Prostate gland (tissue), 2 donors: ENCODE results near the gene COLEC12. TPM values are rescaled to one million over a fixed set of nuclear protein-coding genes. Genes with fewer than 3 reads are reported as not detected.

Experiments
- DNase-seq: peaks from one replicate; pipeline ENCODE4 v3.0.0-alpha.2; 2019; ENCODE audit warnings: low spot score
- H3K27ac ChIP-seq, 2 donors: fragments of 200-600 bp; sonication (generic); 2 replicates each; pipeline ENCODE4 v1.5.1; 2017 to 2019
- H3K27me3 ChIP-seq: fragments of 200-600 bp; sonication (generic); replicated peaks from 2 replicates; pipeline ENCODE4 v1.5.1; 2019; ENCODE audit not compliant: insufficient read depth
- H3K36me3 ChIP-seq, 2 donors: fragments of 200-600 bp; sonication (generic); 1 replicate in 1 of 2; 2 replicates in 1 of 2; pipeline versions ENCODE4 v1.5.1 to v1.8.1; 2017 to 2019
- H3K4me1 ChIP-seq: fragments of 200-600 bp; sonication (generic); replicated peaks from 2 replicates; pipeline ENCODE4 v1.5.1; 2019
- H3K4me3 ChIP-seq, 2 donors: fragments of 200-600 bp; sonication (generic); 2 replicates each; pipeline ENCODE4 v1.5.1; 2017 to 2019
- H3K9me3 ChIP-seq: fragments of 200-600 bp; sonication (generic); 2 replicates; pipeline ENCODE4 v1.5.1; 2017
- POLR2A ChIP-seq: fragments of 450-650 bp; IDR thresholded peaks from one replicate; pipeline ENCODE4 v1.6.1; 2016; ENCODE audit warnings: antibody characterized with exemption, mild to moderate bottlenecking
- POLR2AphosphoS5 ChIP-seq: sonication (generic); formaldehyde crosslinking; IDR thresholded peaks from one replicate; pipeline ENCODE4 v1.6.1; 2017; ENCODE audit warnings: antibody characterized with exemption
- WGBS: methylation state at CpG from one replicate; pipeline ENCODE4 v1.1.5; 2018; 5-methylcytosine and 5-hydroxymethylcytosine counted together
- intact Hi-C: fragments of 100-400 bp; cut with DNase I; formaldehyde crosslinking; loops from one replicate; pipeline ENCODE4 v1.14.2; 2022
- total RNA-seq, 2 donors: library from RNA; depleted of rRNA; stranded (reverse); fragments of >200 nt; gene quantifications; one replicate each; pipeline ENCODE4 v1.1.0, GENCODE V29; 2016
- TF ChIP-seq, protein P1 (sequence below), 4 experiments: fragments of 200-600 bp in 2 of 4; fragments of 450-650 bp in 2 of 4; sonication (generic) in 2 of 4; IDR thresholded peaks; 1 replicate in 3 of 4; 2 replicates in 1 of 4; pipeline ENCODE4 v1.5.1; 2016 to 2019; ENCODE audit warnings: antibody characterized with exemption in 4 of 4, mild to moderate bottlenecking in 2 of 4, moderate library complexity in 2 of 4

The COLEC12 gene
- total RNA-seq, 2 donors from 2014 or later, result 11.1 to 35.0 TPM

DNA sequence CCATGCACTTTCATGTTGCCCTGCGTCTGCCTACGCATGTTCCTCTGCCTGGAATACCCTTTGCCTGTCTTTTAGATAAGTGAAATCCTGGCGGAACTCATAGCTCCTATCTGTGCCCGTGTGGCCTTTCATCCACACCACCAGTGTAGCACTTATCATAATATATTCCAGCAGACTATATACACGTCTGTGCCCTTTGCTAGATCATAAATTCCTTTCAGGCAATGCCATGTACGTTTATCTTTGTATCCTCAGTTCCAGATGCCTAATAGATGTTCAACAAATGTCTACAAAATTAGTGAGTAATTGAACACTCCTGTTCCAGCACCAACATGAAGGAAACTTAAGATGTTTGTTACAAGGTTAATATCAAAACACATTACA is 106.9 kb downstream of the COLEC12 start:
- intact Hi-C loops, result no loop called here
- H3K27me3 ChIP-seq, result no peaks in the 10 kb centered on the region
- 78% methylated on average over 6 of the region's 6 CpGs for WGBS
- peaks cover 8% of the 10 kb centered on the region for H3K4me1 ChIP-seq
- no peak overlapping the region for H3K27ac ChIP-seq
- H3K36me3 ChIP-seq, result no peaks in the 10 kb centered on the region
- DNase-seq, result no peak
- TF ChIP-seq, protein P1, sequence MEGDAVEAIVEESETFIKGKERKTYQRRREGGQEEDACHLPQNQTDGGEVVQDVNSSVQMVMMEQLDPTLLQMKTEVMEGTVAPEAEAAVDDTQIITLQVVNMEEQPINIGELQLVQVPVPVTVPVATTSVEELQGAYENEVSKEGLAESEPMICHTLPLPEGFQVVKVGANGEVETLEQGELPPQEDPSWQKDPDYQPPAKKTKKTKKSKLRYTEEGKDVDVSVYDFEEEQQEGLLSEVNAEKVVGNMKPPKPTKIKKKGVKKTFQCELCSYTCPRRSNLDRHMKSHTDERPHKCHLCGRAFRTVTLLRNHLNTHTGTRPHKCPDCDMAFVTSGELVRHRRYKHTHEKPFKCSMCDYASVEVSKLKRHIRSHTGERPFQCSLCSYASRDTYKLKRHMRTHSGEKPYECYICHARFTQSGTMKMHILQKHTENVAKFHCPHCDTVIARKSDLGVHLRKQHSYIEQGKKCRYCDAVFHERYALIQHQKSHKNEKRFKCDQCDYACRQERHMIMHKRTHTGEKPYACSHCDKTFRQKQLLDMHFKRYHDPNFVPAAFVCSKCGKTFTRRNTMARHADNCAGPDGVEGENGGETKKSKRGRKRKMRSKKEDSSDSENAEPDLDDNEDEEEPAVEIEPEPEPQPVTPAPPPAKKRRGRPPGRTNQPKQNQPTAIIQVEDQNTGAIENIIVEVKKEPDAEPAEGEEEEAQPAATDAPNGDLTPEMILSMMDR (IDR thresholded peaks at IDR 0.05), result no peak
- TF ChIP-seq POLR2A, result no peak
- no peak for TF ChIP-seq POLR2AphosphoS5
- no peaks in the 10 kb centered on the region for H3K9me3 ChIP-seq
- no peak overlapping the region for H3K4me3 ChIP-seq

- H3K27me3 ChIP-seq, result no peaks in the 10 kb centered on the region
- no peak overlapping the region for H3K4me3 ChIP-seq
- DNase-seq, result no peak
- H3K36me3 ChIP-seq, result no peaks in the 10 kb centered on the region
- no peaks in the 10 kb centered on the region for H3K9me3 ChIP-seq
- H3K4me1 ChIP-seq, result peaks cover 8% of the 10 kb centered on the region
- WGBS, result 54% methylated on average over 6 of the region's 6 CpGs
- TF ChIP-seq POLR2A, result no peak
- TF ChIP-seq, protein P1 (IDR thresholded peaks at IDR 0.05), result no peak
- TF ChIP-seq POLR2AphosphoS5, result no peak
- intact Hi-C loops, result no loop called here
- H3K27ac ChIP-seq, result no peak overlapping the region
These were observed 107.5 kb downstream of the COLEC12 start for GRCh38 chr18:392928-393573.

DNA sequence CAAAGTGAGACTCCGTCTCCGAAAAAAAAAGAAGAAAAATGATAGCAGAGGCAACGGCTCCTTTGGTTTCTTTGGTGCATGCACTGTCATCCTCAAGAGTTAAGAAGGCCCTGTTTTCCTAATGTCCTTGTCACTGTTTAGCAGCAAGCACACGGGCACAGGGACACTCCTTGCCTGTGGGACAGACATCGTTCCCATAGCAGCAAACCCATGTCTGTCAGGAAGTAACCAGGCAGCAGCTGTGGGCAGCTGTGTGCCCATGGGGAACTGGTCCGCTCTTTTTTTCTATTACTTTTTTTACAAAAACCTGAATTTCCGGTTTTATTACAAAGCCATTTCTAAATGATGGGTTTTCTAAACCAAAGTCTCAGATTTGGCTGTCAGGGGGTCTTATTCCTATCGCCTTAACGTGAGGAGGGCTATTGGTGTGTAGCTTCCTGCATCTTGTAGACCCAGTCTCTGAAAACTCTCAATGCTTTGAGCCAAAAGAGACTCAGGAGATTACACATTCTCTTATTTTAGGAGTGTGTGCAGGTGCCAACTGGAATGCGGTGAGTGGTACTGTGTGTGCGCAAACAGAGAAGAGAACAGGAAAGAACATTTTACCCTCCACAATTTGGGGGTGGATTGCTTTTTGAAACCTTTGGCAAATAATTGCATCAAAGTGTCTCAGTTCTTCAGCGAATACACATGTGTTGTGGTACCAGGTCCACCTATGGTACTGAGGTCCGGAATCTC is 109.6 kb downstream of the COLEC12 start:
- H3K9me3 ChIP-seq, result no peaks in the 10 kb centered on the region
- H3K36me3 ChIP-seq, result no peaks in the 10 kb centered on the region
- no peak for DNase-seq
- TF ChIP-seq POLR2AphosphoS5 (no peak), POLR2A (no peak)
- TF ChIP-seq, protein P1 (IDR thresholded peaks at IDR 0.05), result no peak
- no peaks in the 10 kb centered on the region for H3K27me3 ChIP-seq
- intact Hi-C loops, result no loop called here
- no peak overlapping the region for H3K4me3 ChIP-seq
- WGBS, result 70% methylated on average over 13 of the region's 13 CpGs
- no peak overlapping the region for H3K27ac ChIP-seq
- H3K4me1 ChIP-seq, result peaks cover 6% of the 10 kb centered on the region

GRCh38 chr18:389658-390357 is 110.7 kb downstream of the COLEC12 start:
- H3K9me3 ChIP-seq, result no peaks in the 10 kb centered on the region
- TF ChIP-seq POLR2A (no peak), POLR2AphosphoS5 (no peak)
- TF ChIP-seq, protein P1 (IDR thresholded peaks at IDR 0.05), result no peak
- DNase-seq, result no peak

More at GRCh38 chr18:389658-390357, 110.7 kb downstream of the COLEC12 start:
- Histone ChIP-seq H3K27ac (no peak overlapping the region), H3K36me3 (no peaks in the 10 kb centered on the region), H3K4me3 (no peak overlapping the region), H3K27me3 (no peaks in the 10 kb centered on the region), H3K4me1 (peaks cover 2% of the 10 kb centered on the region)
- intact Hi-C loops, result no loop called here
- WGBS, result 88% methylated on average over 7 of the region's 7 CpGs
